Thyroid gland (tissue), 4 donors: ENCODE results near the gene SMCHD1.

Experiments
- POLR2A ChIP-seq, 2 donors: fragments of 450-650 bp; IDR thresholded peaks; one replicate each; pipeline ENCODE4 v1.6.1; 2017; ENCODE audit warnings: antibody characterized with exemption in 2 of 2, mild to moderate bottlenecking in 2 of 2, moderate library complexity in 1 of 2
- TF ChIP-seq, protein P1 (sequence below), 6 experiments: fragments of 200-600 bp in 3 of 6; fragments of 450-650 bp in 3 of 6; sonication (generic) in 3 of 6; IDR thresholded peaks; one replicate each; pipeline ENCODE4 v1.5.1; 2016 to 2019; ENCODE audit warnings: antibody characterized with exemption in 6 of 6, mild to moderate bottlenecking in 2 of 6, inconsistent platforms in 1 of 6, moderate library complexity in 1 of 6

GRCh38 chr18:2683055-2683454 lies 27.5 kb downstream of the SMCHD1 start:
- TF ChIP-seq, protein P1, sequence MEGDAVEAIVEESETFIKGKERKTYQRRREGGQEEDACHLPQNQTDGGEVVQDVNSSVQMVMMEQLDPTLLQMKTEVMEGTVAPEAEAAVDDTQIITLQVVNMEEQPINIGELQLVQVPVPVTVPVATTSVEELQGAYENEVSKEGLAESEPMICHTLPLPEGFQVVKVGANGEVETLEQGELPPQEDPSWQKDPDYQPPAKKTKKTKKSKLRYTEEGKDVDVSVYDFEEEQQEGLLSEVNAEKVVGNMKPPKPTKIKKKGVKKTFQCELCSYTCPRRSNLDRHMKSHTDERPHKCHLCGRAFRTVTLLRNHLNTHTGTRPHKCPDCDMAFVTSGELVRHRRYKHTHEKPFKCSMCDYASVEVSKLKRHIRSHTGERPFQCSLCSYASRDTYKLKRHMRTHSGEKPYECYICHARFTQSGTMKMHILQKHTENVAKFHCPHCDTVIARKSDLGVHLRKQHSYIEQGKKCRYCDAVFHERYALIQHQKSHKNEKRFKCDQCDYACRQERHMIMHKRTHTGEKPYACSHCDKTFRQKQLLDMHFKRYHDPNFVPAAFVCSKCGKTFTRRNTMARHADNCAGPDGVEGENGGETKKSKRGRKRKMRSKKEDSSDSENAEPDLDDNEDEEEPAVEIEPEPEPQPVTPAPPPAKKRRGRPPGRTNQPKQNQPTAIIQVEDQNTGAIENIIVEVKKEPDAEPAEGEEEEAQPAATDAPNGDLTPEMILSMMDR (IDR thresholded peaks at IDR 0.05), result no peak
- TF ChIP-seq POLR2A (IDR thresholded peaks at IDR 0.05), result no peak
